MM.1S (cell line): ENCODE measurements around the gene VRK2.

Experiments
- DNase-seq: peaks from one replicate; pipeline ENCODE4 v3.0.0-alpha.2; 2015
- H2AFZ ChIP-seq: fragments of 300-600 bp; sonication (generic); 2 replicates; pipeline ENCODE4 v1.6.0; 2016; ENCODE audit warnings: antibody characterized with exemption, low read length
- H3F3A ChIP-seq: fragments of 300-600 bp; sonication (generic); 2 replicates; pipeline ENCODE4 v1.6.1; 2016; ENCODE audit warnings: mild to moderate bottlenecking, antibody characterized with exemption, low read length, moderate library complexity, mixed read lengths; ENCODE audit not compliant: insufficient read depth
- H3K27ac ChIP-seq: fragments of 300-600 bp; sonication (generic); 2 replicates; pipeline ENCODE4 v1.5.1; 2016; ENCODE audit warnings: mild to moderate bottlenecking, low read length
- H3K27me3 ChIP-seq: fragments of 300-600 bp; sonication (generic); replicated peaks from 2 replicates; pipeline ENCODE4 v1.6.0; 2016; ENCODE audit warnings: low read length; ENCODE audit not compliant: insufficient read depth
- H3K36me3 ChIP-seq: fragments of 300-600 bp; sonication (generic); replicated peaks from 2 replicates; pipeline ENCODE4 v1.6.1; 2016; ENCODE audit warnings: mild to moderate bottlenecking, low read length, mixed read lengths; ENCODE audit not compliant: insufficient read depth
- H3K4me1 ChIP-seq: fragments of 300-600 bp; sonication (generic); 2 replicates; pipeline ENCODE4 v1.6.1; 2016; ENCODE audit warnings: low read length, mixed read lengths
- H3K4me2 ChIP-seq: fragments of 300-600 bp; sonication (generic); 2 replicates; pipeline ENCODE4 v1.6.0; 2016; ENCODE audit warnings: low read depth, low read length
- H3K4me3 ChIP-seq: fragments of 300-600 bp; sonication (generic); 2 replicates; pipeline ENCODE4 v1.5.1; 2016; ENCODE audit warnings: low read length, mixed read lengths
- H3K79me2 ChIP-seq: fragments of 300-600 bp; sonication (generic); 2 replicates; pipeline ENCODE4 v1.6.1; 2016; ENCODE audit warnings: mixed run types, low read length, mixed read lengths
- H3K9ac ChIP-seq: fragments of 300-600 bp; sonication (generic); 2 replicates; pipeline ENCODE4 v1.6.1; 2016; ENCODE audit warnings: low read length, mixed read lengths
- H3K9me2 ChIP-seq: fragments of 300-600 bp; sonication (generic); replicated peaks from 2 replicates; pipeline ENCODE4 v1.6.1; 2016; ENCODE audit warnings: mild to moderate bottlenecking, low read length, mixed read lengths; ENCODE audit not compliant: insufficient read depth
- H3K9me3 ChIP-seq: fragments of 300-600 bp; sonication (generic); replicated peaks from 2 replicates; pipeline ENCODE4 v1.6.1; 2016; ENCODE audit warnings: mild to moderate bottlenecking, low read length, mixed read lengths; ENCODE audit not compliant: insufficient read depth
- H4K20me1 ChIP-seq: fragments of 300-600 bp; sonication (generic); 2 replicates; pipeline ENCODE4 v1.6.1; 2016; ENCODE audit warnings: mild to moderate bottlenecking, low read length, moderate library complexity, mixed read lengths; ENCODE audit not compliant: insufficient read depth
- EZH2 ChIP-seq: fragments of 300-600 bp; sonication (generic); optimal IDR thresholded peaks from 2 replicates; pipeline ENCODE3; 2017; ENCODE audit warnings: low read depth, mild to moderate bottlenecking, antibody characterized with exemption, low read length, mixed read lengths
- EZH2phosphoT487 ChIP-seq: fragments of 300-600 bp; sonication (generic); IDR thresholded peaks from 2 replicates; pipeline ENCODE4 v1.6.1; 2018; ENCODE audit warnings: antibody characterized with exemption, low read length
- TF ChIP-seq, protein P1 (sequence below): fragments of 300-600 bp; sonication (generic); IDR thresholded peaks from 2 replicates; pipeline ENCODE4 v1.5.1; 2016; ENCODE audit warnings: antibody characterized with exemption, low read length, mixed read lengths

Gene VRK2

GRCh38 chr2:58206785-58207184, 160.2 kb downstream of the VRK2 start:
- Histone ChIP-seq H3K9me2 (no peaks in the 10 kb centered on the region), H3F3A (no peaks in the 10 kb centered on the region), H3K4me3 (no peak overlapping the region), H3K36me3 (no peaks in the 10 kb centered on the region), H3K79me2 (no peaks in the 10 kb centered on the region), H3K27me3 (no peaks in the 10 kb centered on the region), H3K4me1 (no peaks in the 10 kb centered on the region), H2AFZ (no peak overlapping the region), H4K20me1 (no peaks in the 10 kb centered on the region), H3K9ac (no peak overlapping the region), H3K4me2 (no peak overlapping the region), H3K27ac (no peak overlapping the region), H3K9me3 (no peaks in the 10 kb centered on the region)
- DNase-seq: no peak
- TF ChIP-seq EZH2phosphoT487: no peak
- TF ChIP-seq EZH2: no peak
- TF ChIP-seq, protein P1, sequence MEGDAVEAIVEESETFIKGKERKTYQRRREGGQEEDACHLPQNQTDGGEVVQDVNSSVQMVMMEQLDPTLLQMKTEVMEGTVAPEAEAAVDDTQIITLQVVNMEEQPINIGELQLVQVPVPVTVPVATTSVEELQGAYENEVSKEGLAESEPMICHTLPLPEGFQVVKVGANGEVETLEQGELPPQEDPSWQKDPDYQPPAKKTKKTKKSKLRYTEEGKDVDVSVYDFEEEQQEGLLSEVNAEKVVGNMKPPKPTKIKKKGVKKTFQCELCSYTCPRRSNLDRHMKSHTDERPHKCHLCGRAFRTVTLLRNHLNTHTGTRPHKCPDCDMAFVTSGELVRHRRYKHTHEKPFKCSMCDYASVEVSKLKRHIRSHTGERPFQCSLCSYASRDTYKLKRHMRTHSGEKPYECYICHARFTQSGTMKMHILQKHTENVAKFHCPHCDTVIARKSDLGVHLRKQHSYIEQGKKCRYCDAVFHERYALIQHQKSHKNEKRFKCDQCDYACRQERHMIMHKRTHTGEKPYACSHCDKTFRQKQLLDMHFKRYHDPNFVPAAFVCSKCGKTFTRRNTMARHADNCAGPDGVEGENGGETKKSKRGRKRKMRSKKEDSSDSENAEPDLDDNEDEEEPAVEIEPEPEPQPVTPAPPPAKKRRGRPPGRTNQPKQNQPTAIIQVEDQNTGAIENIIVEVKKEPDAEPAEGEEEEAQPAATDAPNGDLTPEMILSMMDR: no peak

GRCh38 chr2:58207189-58207588, 160.6 kb downstream of the VRK2 start:
- Histone ChIP-seq H2AFZ (no peak overlapping the region), H3F3A (no peaks in the 10 kb centered on the region), H3K27me3 (no peaks in the 10 kb centered on the region), H3K79me2 (no peaks in the 10 kb centered on the region), H3K9me2 (no peaks in the 10 kb centered on the region), H3K27ac (no peak overlapping the region), H3K9me3 (no peaks in the 10 kb centered on the region), H3K4me1 (no peaks in the 10 kb centered on the region), H3K4me3 (no peak overlapping the region), H3K36me3 (no peaks in the 10 kb centered on the region), H3K9ac (no peak overlapping the region), H3K4me2 (no peak overlapping the region), H4K20me1 (no peaks in the 10 kb centered on the region)
- TF ChIP-seq EZH2phosphoT487 (no peak), EZH2 (no peak)
- TF ChIP-seq, protein P1: no peak
- no peak for DNase-seq
